IMR-90 (cell line): ENCODE measurements around the gene NABP1. TPM values are rescaled to one million over a fixed set of nuclear protein-coding genes. Genes with fewer than 3 reads are reported as not detected.

Experiments
- ATAC-seq: fragments of 200-7000 bp; cut with Tn5 transposase; 2 replicates; pipeline ENCODE4 v1.9.1; 2020; ENCODE audit warnings: low read depth, mild to moderate bottlenecking, moderate library complexity
- BruUV-seq: library from RNA; stranded (reverse); fragments of 400-500 nt; replicated peaks from 2 replicates; lab custom pipeline; 2021; lab: Mats Ljungman, UMichigan
- CTCF ChIA-PET: fragments of 300-600 bp; formaldehyde crosslinking; extraction: SDS; loops from one replicate; lab custom pipeline; 2021; ENCODE audit warnings: antibody characterized with exemption; lab: Yijun Ruan, JAX
- POLR2A ChIA-PET: fragments of 300-600 bp; sonication (Branson Sonifier 250); formaldehyde crosslinking; loops from one replicate; lab custom pipeline; 2022; ENCODE audit warnings: antibody characterized with exemption; ENCODE audit not compliant: unreplicated experiment; lab: Charles Lee
- DNase-seq: peaks from one replicate; pipeline ENCODE4 v3.0.0; 2013
- H2AFZ ChIP-seq: replicated peaks from 2 replicates; pipeline ENCODE3; 2013; ENCODE audit warnings: low read length, mild to moderate bottlenecking; ENCODE audit not compliant: poor library complexity
- H2AK5ac ChIP-seq: 2 replicates; pipeline ENCODE4 v1.6.1; 2013; ENCODE audit warnings: low read depth, low read length, inconsistent platforms
- H2AK9ac ChIP-seq: replicated peaks from 2 replicates; pipeline ENCODE3; 2013; ENCODE audit warnings: mild to moderate bottlenecking, low read depth, low read length, moderate library complexity; ENCODE audit not compliant: poor library complexity
- H2BK120ac ChIP-seq: 2 replicates; pipeline ENCODE4 v1.6.1; 2013; ENCODE audit warnings: low read depth, low read length, inconsistent platforms
- H2BK15ac ChIP-seq: 3 replicates; pipeline ENCODE4 v1.6.1; 2013; ENCODE audit warnings: low read depth, low read length, inconsistent platforms
- H2BK20ac ChIP-seq: 2 replicates; pipeline ENCODE4 v1.6.1; 2013; ENCODE audit warnings: low read depth, mild to moderate bottlenecking, inconsistent platforms, low read length, moderate library complexity
- H2BK5ac ChIP-seq: 2 replicates; pipeline ENCODE4 v1.6.1; 2013; ENCODE audit warnings: mild to moderate bottlenecking, low read depth, low read length, inconsistent platforms; ENCODE audit not compliant: poor library complexity, severe bottlenecking
- H3K14ac ChIP-seq: replicated peaks from 2 replicates; pipeline ENCODE4 v1.6.1; 2013; ENCODE audit warnings: low read depth, low read length, inconsistent platforms
- H3K18ac ChIP-seq: 2 replicates; pipeline ENCODE4 v1.6.1; 2013; ENCODE audit warnings: low read depth, low read length, control low read depth
- H3K23ac ChIP-seq: 2 replicates; pipeline ENCODE4 v1.6.1; 2013; ENCODE audit warnings: low read depth, low read length, inconsistent platforms
- H3K27ac ChIP-seq: 2 replicates; pipeline ENCODE4 v1.5.1; 2013; ENCODE audit warnings: mild to moderate bottlenecking, control low read depth, low read length; ENCODE audit not compliant: insufficient read depth
- H3K27me3 ChIP-seq: 2 replicates; pipeline ENCODE4 v1.6.1; 2013; ENCODE audit warnings: low read length; ENCODE audit not compliant: control insufficient read depth, insufficient read depth
- H3K36me3 ChIP-seq: 2 replicates; pipeline ENCODE4 v1.6.1; 2013; ENCODE audit warnings: low read length, mixed read lengths; ENCODE audit not compliant: control insufficient read depth, insufficient read depth
- H3K4ac ChIP-seq: 2 replicates; pipeline ENCODE4 v1.6.1; 2013; ENCODE audit warnings: low read depth, low read length, inconsistent platforms
- H3K4me1 ChIP-seq: 2 replicates; pipeline ENCODE4 v1.6.1; 2013; ENCODE audit warnings: low read length, mixed read lengths; ENCODE audit not compliant: control insufficient read depth, insufficient read depth
- H3K4me2 ChIP-seq: 2 replicates; pipeline ENCODE4 v1.6.1; 2013; ENCODE audit warnings: low read depth, mild to moderate bottlenecking, control low read depth, low read length, moderate library complexity
- H3K4me3 ChIP-seq: 2 replicates; pipeline ENCODE4 v1.5.1; 2013; ENCODE audit warnings: low read depth, mild to moderate bottlenecking, control low read depth, low read length, moderate library complexity; ENCODE audit not compliant: insufficient read depth
- H3K56ac ChIP-seq: 2 replicates; pipeline ENCODE4 v1.6.1; 2013; ENCODE audit warnings: low read length, inconsistent platforms; ENCODE audit not compliant: insufficient read depth; ENCODE audit errors: extremely low read depth
- H3K79me1 ChIP-seq, 2 experiments: 2 replicates each; pipeline ENCODE4 v1.6.1; 2013; ENCODE audit warnings: low read length in 2 of 2, inconsistent platforms in 1 of 2, low read depth in 1 of 2
- H3K9ac ChIP-seq: 2 replicates; pipeline ENCODE4 v1.6.1; 2013; ENCODE audit warnings: low read depth, low read length, control low read depth
- H3K9me1 ChIP-seq: 2 replicates; pipeline ENCODE4 v1.6.1; 2013; ENCODE audit warnings: low read length, inconsistent platforms; ENCODE audit not compliant: insufficient read depth
- H3K9me3 ChIP-seq: 2 replicates; pipeline ENCODE4 v1.6.1; 2013; ENCODE audit warnings: low read length; ENCODE audit not compliant: control insufficient read depth, insufficient read depth
- H4K20me1 ChIP-seq: 2 replicates; pipeline ENCODE4 v1.6.1; 2013; ENCODE audit warnings: low read length, inconsistent platforms; ENCODE audit not compliant: insufficient read depth
- H4K5ac ChIP-seq: 2 replicates; pipeline ENCODE4 v1.6.1; 2013; ENCODE audit warnings: mild to moderate bottlenecking, low read depth, low read length, control low read depth
- H4K8ac ChIP-seq, 2 experiments: 2 replicates each; pipeline ENCODE4 v1.6.1; 2013; ENCODE audit warnings: low read depth in 2 of 2, low read length in 2 of 2, control low read depth in 1 of 2, inconsistent platforms in 1 of 2
- H4K91ac ChIP-seq: 2 replicates; pipeline ENCODE4 v1.6.1; 2013; ENCODE audit warnings: low read depth, low read length, inconsistent platforms; ENCODE audit not compliant: insufficient read depth
- FOS ChIP-seq: fragments of 150-350 bp; IDR thresholded peaks from 2 replicates; pipeline ENCODE4 v1.6.1; 2016; ENCODE audit warnings: low read depth, low read length
- RFX5 ChIP-seq: IDR thresholded peaks from 2 replicates; pipeline ENCODE4 v1.8.0; 2012; ENCODE audit warnings: low read depth, mild to moderate bottlenecking, low read length, moderate library complexity
- dilution Hi-C: fragments of 300-500 bp; cut with HindIII; formaldehyde crosslinking; loops from one replicate; pipeline ENCODE4 v1.14.3; 2018; ENCODE audit warnings: low sequenced_read_pairs; ENCODE audit not compliant: unreplicated experiment
- in situ Hi-C: fragments of 300-500 bp; cut with MboI; formaldehyde crosslinking; loops from 3 replicates; pipeline ENCODE4 v1.14.3; 2019; ENCODE audit warnings: low sequenced_read_pairs, inconsistent platforms, mixed read lengths
- intact Hi-C: fragments of 100-400 bp; cut with micrococcal nuclease; formaldehyde crosslinking; loops from 2 replicates; pipeline ENCODE4 v1.10.0; 2022
- microRNA-seq, 2 experiments: library from miRNA; stranded (forward) in 1 of 2; unstranded in 1 of 2; fragments of 10-50 nt in 1 of 2; fragments of <30 nt in 1 of 2; gene quantifications in 1 of 2; microRNA quantifications in 1 of 2; one replicate each; pipeline versions ENCODE3 to v1.1.0; 2013 to 2020; ENCODE audit not compliant: insufficient read depth in 1 of 2, insufficient read length in 1 of 2, unreplicated experiment in 1 of 2
- polyA plus RNA-seq, 3 experiments: library from polyadenylated mRNA; depleted of rRNA; stranded (reverse); fragments of >200 nt; gene quantifications; 2 replicates each; pipeline ENCODE4 v1.2.3, GENCODE V29; 2012; ENCODE audit warnings: low replicate concordance in 1 of 3
- small RNA-seq, 5 experiments: library from RNA; depleted of rRNA; stranded (forward); fragments of <200 nt; gene quantifications; one replicate each; pipeline ENCODE3, GENCODE V24; 2012
- total RNA-seq: library from RNA; depleted of rRNA; stranded (reverse); fragments of >200 nt; gene quantifications from 2 replicates; pipeline ENCODE4 v1.2.3, GENCODE V29; 2012; rRNA removed

Gene NABP1
- total and polyA plus RNA-seq, 2 of the 4 experiments (the other 2 are of a cell fraction): 57.7 to 73.3 TPM

DNA sequence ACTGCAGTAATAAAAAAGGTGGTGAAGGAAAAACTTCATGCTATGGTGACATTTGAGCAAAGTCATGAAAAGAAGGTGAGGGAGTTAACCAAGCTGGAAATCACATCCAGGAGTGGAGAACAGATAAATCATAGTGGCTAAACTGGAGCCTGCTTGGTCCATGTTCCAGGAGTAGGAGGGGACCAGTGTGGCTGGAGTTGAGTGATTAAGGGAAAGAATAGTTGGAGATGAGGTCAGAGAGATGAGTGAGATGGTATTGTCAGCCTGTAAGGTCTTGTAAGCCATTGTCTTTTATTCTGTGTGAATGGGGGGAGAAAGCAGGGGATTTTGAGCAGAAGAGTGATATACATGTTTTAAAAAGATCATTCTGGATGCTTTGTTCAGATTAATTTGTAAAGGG is 52.3 kb downstream of the NABP1 start:
- no peak overlapping the region for H2AK9ac ChIP-seq
- H2BK20ac ChIP-seq: no peak overlapping the region
- no peak overlapping the region for H3K27ac ChIP-seq
- dilution Hi-C loops (no loop called here), in situ Hi-C loops (no loop called here), intact Hi-C loops (no loop called here)
- H3K4ac ChIP-seq: no peak overlapping the region
- H3K14ac ChIP-seq: no peak overlapping the region
- no peak overlapping the region for H2BK5ac ChIP-seq
- no peaks in the 10 kb centered on the region for H3K9me1 ChIP-seq
- H4K8ac ChIP-seq: no peak overlapping the region
- no peak overlapping the region for H2AK5ac ChIP-seq
- no peak overlapping the region for H3K4me2 ChIP-seq
- CTCF ChIA-PET: interaction anchor here (0.7 kb wide), 1 partner anchor 163 kb away, joined by 4 read pairs; no protein-coding TSS in a partner anchor
- H4K91ac ChIP-seq: no peak overlapping the region
- TF ChIP-seq FOS (no peak), RFX5 (no peak)
- DNase-seq (no peak), ATAC-seq (no peak)
- POLR2A ChIA-PET: no interaction called here
- H3K9me3 ChIP-seq: no peaks in the 10 kb centered on the region
- no peaks in the 10 kb centered on the region for H3K4me1 ChIP-seq
- no peak overlapping the region for H3K18ac ChIP-seq
- H3K36me3 ChIP-seq: no peaks in the 10 kb centered on the region
- no peak overlapping the region for H4K5ac ChIP-seq
- no peak overlapping the region for H2AFZ ChIP-seq
- no peaks in the 10 kb centered on the region for H3K79me1 ChIP-seq
- H2BK120ac ChIP-seq: no peak overlapping the region
- H3K4me3 ChIP-seq: no peak overlapping the region
- H3K9ac ChIP-seq: no peak overlapping the region
- H3K56ac ChIP-seq: no peak overlapping the region
- BruUV-seq: no TSS peak
- no peaks in the 10 kb centered on the region for H4K20me1 ChIP-seq
- peaks cover 13% of the 10 kb centered on the region for H3K27me3 ChIP-seq
- no peak overlapping the region for H3K23ac ChIP-seq
- no peak overlapping the region for H2BK15ac ChIP-seq

Small RNA genes lying within 50 kb of the gene (microRNA-seq; reads per million reads assigned to microRNA genes)
- gene RF02271 (ENCODE audit: insufficient read depth, insufficient read length): not detected

Small RNA genes lying within 50 kb of the gene (small RNA-seq; reads per million reads assigned to genes)
- 0 reads per million in 5 experiments for gene RF02271

Other genes with a start within 250 kb of the NABP1 start
- 11.5 and 12.5 TPM in 2 replicates for gene CAVIN2, start 169.0 kb downstream of the NABP1 start, total RNA-seq
- gene CAVIN2, start 169.0 kb downstream of the NABP1 start, polyA plus RNA-seq (2012; rRNA removed): 7.7 and 8.3 TPM in 2 replicates